OCI-LY7 (cell line): Measurements from ENCODE around the gene DGKD. TPM values are rescaled to one million over a fixed set of nuclear protein-coding genes. Genes with fewer than 3 reads are reported as not detected.

ENCODE experiments used
- BruUV-seq: library from RNA; stranded (reverse); fragments of 400-500 nt; replicated peaks from 2 replicates; lab custom pipeline; 2021; lab: Mats Ljungman, UMichigan
- CTCF ChIA-PET: fragments of 300-600 bp; sonication (Branson Sonifier 250); formaldehyde crosslinking; loops from one replicate; lab custom pipeline; 2022; ENCODE audit warnings: antibody characterized with exemption; ENCODE audit not compliant: unreplicated experiment; lab: Charles Lee
- POLR2A ChIA-PET: fragments of 300-600 bp; sonication (Branson Sonifier 250); formaldehyde crosslinking; loops from one replicate; lab custom pipeline; 2022; ENCODE audit warnings: antibody characterized with exemption; lab: Charles Lee
- DNase-seq: peaks from one replicate; pipeline ENCODE4 v3.0.0-alpha.2; 2015; ENCODE audit warnings: low spot score
- H2AFZ ChIP-seq: fragments of 200-600 bp; sonication (generic), shearing (Covaris generic); 2 replicates; pipeline ENCODE4 v1.6.1; 2014; ENCODE audit warnings: mild to moderate bottlenecking, antibody characterized with exemption, low read length, moderate library complexity
- H3K27ac ChIP-seq: fragments of 200-600 bp; sonication (generic); 2 replicates; pipeline ENCODE4 v1.5.1; 2014; ENCODE audit warnings: mixed run types, low read depth, mild to moderate bottlenecking, moderate library complexity, low read length, inconsistent platforms; ENCODE audit not compliant: poor library complexity, severe bottlenecking
- H3K36me3 ChIP-seq: fragments of 200-600 bp; sonication (generic); 2 replicates; pipeline ENCODE4 v1.6.1; 2014; ENCODE audit warnings: mild to moderate bottlenecking, antibody characterized with exemption, low read length, moderate library complexity, mixed read lengths; ENCODE audit not compliant: insufficient read depth
- H3K4me1 ChIP-seq: fragments of 200-600 bp; sonication (generic); 2 replicates; pipeline ENCODE4 v1.5.1; 2014; ENCODE audit warnings: mild to moderate bottlenecking, low read length; ENCODE audit not compliant: insufficient read depth, poor library complexity, severe bottlenecking
- H3K4me2 ChIP-seq: fragments of 200-600 bp; sonication (generic); 2 replicates; pipeline ENCODE4 v1.6.1; 2014; ENCODE audit warnings: mild to moderate bottlenecking, low read length
- H3K4me3 ChIP-seq: fragments of 200-600 bp; sonication (generic); 2 replicates; pipeline ENCODE4 v1.5.1; 2014; ENCODE audit warnings: mild to moderate bottlenecking, low read depth, low read length; ENCODE audit not compliant: poor library complexity, severe bottlenecking
- H3K79me2 ChIP-seq: fragments of 200-600 bp; sonication (generic); 2 replicates; pipeline ENCODE4 v1.6.1; 2016; ENCODE audit warnings: low read depth, mild to moderate bottlenecking, low read length, moderate library complexity, mixed read lengths; ENCODE audit not compliant: insufficient read depth
- H3K9me2 ChIP-seq: fragments of 200-600 bp; sonication (generic); 2 replicates; pipeline ENCODE4 v1.6.1; 2016; ENCODE audit warnings: mild to moderate bottlenecking, low read length, mixed read lengths; ENCODE audit not compliant: insufficient read depth
- H3K9me3 ChIP-seq: fragments of 200-600 bp; sonication (generic); 2 replicates; pipeline ENCODE4 v1.6.1; 2014; ENCODE audit warnings: mild to moderate bottlenecking, mixed run types, low read length, mixed read lengths
- H4K20me1 ChIP-seq: fragments of 200-600 bp; sonication (generic); 2 replicates; pipeline ENCODE4 v1.6.1; 2014; ENCODE audit warnings: mild to moderate bottlenecking, antibody characterized with exemption, low read length, moderate library complexity, mixed read lengths; ENCODE audit not compliant: insufficient read depth
- EZH2phosphoT487 ChIP-seq: fragments of 200-600 bp; sonication (generic); IDR thresholded peaks from 2 replicates; pipeline ENCODE4 v1.6.1; 2018; ENCODE audit warnings: low read depth, borderline replicate concordance, mild to moderate bottlenecking, mixed run types, antibody characterized with exemption, low read length, moderate library complexity, mixed read lengths
- intact Hi-C: fragments of 100-400 bp; cut with micrococcal nuclease; formaldehyde crosslinking; loops from one replicate; pipeline ENCODE4 v1.10.0; 2022; ENCODE audit not compliant: unreplicated experiment
- total RNA-seq, 2 experiments: library from RNA; depleted of rRNA in 1 of 2; stranded (reverse); fragments of >200 nt in 1 of 2; shearing (Covaris generic) in 1 of 2; gene quantifications; 2 replicates each; pipeline ENCODE4 v1.2.3, GENCODE V29; 2014 to 2022
- TF ChIP-seq, protein P1 (sequence below): fragments of 200-600 bp; sonication (generic); conservative IDR thresholded peaks from 2 replicates; pipeline ENCODE4 v1.5.1; 2014; ENCODE audit warnings: mild to moderate bottlenecking, antibody characterized with exemption, low read length, moderate library complexity, mixed read lengths

DGKD gene
- total RNA-seq, 2 experiments from 2014 or later: 62.9 to 271 TPM

- ChIA-PET POLR2A (interaction anchor here (1.3 to 1.6 kb wide), 3 partner anchors 10 to 26 kb away, joined by 4 to 15 read pairs (median 7); no protein-coding TSS in a partner anchor), CTCF (interaction anchor here (0.7 kb wide), 1 partner anchor 9 kb away, joined by 3 read pairs; no protein-coding TSS in a partner anchor)
- intact Hi-C loops: no loop called here
- Histone ChIP-seq H3K27ac (no peak overlapping the region), H3K4me1 (no peaks in the 10 kb centered on the region), H3K4me3 (no peak overlapping the region), H3K4me2 (no peak overlapping the region), H3K9me2 (no peaks in the 10 kb centered on the region), H3K36me3 (no peaks in the 10 kb centered on the region), H2AFZ (no peak overlapping the region), H3K9me3 (no peaks in the 10 kb centered on the region), H4K20me1 (no peaks in the 10 kb centered on the region), H3K79me2 (no peaks in the 10 kb centered on the region)
- TF ChIP-seq EZH2phosphoT487: no peak
- TF ChIP-seq, protein P1, sequence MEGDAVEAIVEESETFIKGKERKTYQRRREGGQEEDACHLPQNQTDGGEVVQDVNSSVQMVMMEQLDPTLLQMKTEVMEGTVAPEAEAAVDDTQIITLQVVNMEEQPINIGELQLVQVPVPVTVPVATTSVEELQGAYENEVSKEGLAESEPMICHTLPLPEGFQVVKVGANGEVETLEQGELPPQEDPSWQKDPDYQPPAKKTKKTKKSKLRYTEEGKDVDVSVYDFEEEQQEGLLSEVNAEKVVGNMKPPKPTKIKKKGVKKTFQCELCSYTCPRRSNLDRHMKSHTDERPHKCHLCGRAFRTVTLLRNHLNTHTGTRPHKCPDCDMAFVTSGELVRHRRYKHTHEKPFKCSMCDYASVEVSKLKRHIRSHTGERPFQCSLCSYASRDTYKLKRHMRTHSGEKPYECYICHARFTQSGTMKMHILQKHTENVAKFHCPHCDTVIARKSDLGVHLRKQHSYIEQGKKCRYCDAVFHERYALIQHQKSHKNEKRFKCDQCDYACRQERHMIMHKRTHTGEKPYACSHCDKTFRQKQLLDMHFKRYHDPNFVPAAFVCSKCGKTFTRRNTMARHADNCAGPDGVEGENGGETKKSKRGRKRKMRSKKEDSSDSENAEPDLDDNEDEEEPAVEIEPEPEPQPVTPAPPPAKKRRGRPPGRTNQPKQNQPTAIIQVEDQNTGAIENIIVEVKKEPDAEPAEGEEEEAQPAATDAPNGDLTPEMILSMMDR: no peak
- DNase-seq: no peak
- no TSS peak for BruUV-seq
Observed at GRCh38 chr2:233321166-233321565, 33.1 kb upstream of the DGKD start.

DNA sequence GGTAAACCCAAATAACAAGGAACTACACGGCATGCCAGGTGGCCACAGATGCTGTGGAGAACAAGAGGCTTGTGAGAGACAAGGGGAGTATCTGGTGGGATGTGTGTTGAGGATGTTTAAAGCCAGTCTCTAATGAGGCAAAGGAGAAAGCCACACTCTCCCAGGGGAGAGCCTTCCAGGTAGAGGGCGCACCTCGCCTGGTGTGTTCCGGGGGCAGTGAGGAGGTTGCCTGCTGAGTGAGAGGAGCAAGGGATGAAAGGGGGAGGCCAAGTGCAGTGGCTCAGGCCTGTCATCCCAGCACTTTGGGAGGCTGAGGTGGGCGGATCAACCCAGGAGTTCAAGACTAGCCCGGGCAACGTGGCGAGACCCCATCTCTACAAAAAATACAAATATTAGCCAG lies 30.4 kb upstream of the DGKD start:
- no peaks in the 10 kb centered on the region for H3K79me2 ChIP-seq
- BruUV-seq: no TSS peak
- H3K27ac ChIP-seq: no peak overlapping the region
- H3K9me3 ChIP-seq: no peaks in the 10 kb centered on the region
- no peaks in the 10 kb centered on the region for H3K9me2 ChIP-seq
- intact Hi-C loops: no loop called here
- no peaks in the 10 kb centered on the region for H3K36me3 ChIP-seq
- no peak for TF ChIP-seq EZH2phosphoT487
- TF ChIP-seq, protein P1: peak; percentile 54
- no peak overlapping the region for H2AFZ ChIP-seq
- H3K4me3 ChIP-seq: no peak overlapping the region
- ChIA-PET CTCF (no interaction called here), POLR2A (no interaction called here)
- H3K4me2 ChIP-seq: no peak overlapping the region
- peak; percentile 23 for DNase-seq
- H4K20me1 ChIP-seq: no peaks in the 10 kb centered on the region
- H3K4me1 ChIP-seq: no peaks in the 10 kb centered on the region

DNA sequence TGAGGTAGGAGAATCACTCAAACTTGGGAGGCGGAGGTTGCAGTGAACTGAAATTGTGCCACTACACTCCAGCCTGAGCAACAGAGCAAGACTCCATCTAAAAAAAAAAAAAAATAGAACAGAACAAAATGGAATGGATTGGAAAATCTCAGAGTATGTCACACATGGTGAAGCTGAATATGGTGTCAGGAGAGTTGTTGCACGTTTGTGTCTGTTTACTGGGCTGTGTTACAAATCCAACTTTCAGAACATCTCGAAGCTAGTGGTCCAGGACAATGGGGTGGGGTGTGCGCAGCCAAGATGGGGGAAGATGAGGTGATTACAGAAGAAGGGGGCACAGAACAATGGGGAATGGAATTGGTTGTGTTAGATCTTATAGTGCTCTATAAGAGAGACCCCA lies 29.0 kb upstream of the DGKD start:
- CTCF ChIA-PET: interaction anchor here (0.6 kb wide), 1 partner anchor 19 kb away, joined by 3 read pairs; no protein-coding TSS in a partner anchor
- TF ChIP-seq, protein P1: no peak
- TF ChIP-seq EZH2phosphoT487: no peak

More for the DNA sequence above, 29.0 kb upstream of the DGKD start:
- Histone ChIP-seq H3K36me3 (no peaks in the 10 kb centered on the region), H3K9me3 (no peaks in the 10 kb centered on the region), H3K9me2 (no peaks in the 10 kb centered on the region), H4K20me1 (no peaks in the 10 kb centered on the region), H3K4me1 (no peaks in the 10 kb centered on the region), H3K79me2 (no peaks in the 10 kb centered on the region), H3K27ac (no peak overlapping the region), H3K4me2 (no peak overlapping the region), H3K4me3 (no peak overlapping the region), H2AFZ (no peak overlapping the region)
- DNase-seq: no peak
- intact Hi-C loops: no loop called here
- BruUV-seq: no TSS peak
- POLR2A ChIA-PET: interaction anchor here (0.6 kb wide), 1 partner anchor 90 kb away, joined by 6 read pairs; no protein-coding TSS in a partner anchor
